NCI-H1436 (cell line): ENCODE data around the gene TRIP12.
"Not testable (repeated sequence)": the region's sequence is repeated elsewhere in the genome, so short reads cannot be mapped to it uniquely, and the experiment has no call there.

Experiments
- DNase-seq: peaks from one replicate; lab custom pipeline; 2025; lab: John Stamatoyannopoulos, UW

Gene TRIP12

GRCh38 chr2:229920011-229920641, 1.7 kb downstream of the TRIP12 start:
- DNase-seq = no peak

- DNase-seq = no peak
Measured at GRCh38 chr2:229917793-229918192, 4.0 kb downstream of the TRIP12 start.

- no peak for DNase-seq
Measured at GRCh38 chr2:229914171-229914570, 7.6 kb downstream of the TRIP12 start.

DNA sequence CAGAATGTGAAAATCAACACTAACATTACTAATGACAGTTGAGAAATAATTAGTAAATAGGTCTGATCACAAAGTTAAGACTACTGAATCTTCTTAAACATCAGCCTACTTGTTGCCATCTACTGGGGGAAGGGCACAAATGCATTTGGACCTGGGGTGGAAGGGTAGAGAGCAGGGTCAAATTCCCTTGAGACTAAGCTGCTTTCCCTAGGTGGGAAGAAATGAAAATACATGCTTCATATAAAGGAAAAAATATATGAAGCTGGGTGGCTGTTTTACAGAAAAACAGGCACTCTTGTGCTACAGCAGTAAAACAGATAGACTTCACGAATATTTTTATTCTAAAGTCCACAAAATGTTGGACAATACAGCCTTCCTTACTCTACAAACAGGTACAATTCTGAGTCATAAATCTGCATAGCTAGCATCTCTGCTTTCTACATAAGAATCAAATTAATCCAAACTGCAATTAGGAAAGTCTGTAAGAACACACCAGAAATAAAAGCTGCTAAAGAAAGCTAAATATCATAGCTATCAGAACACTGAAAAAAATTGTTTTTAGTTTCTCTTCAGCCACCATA, 10.9 kb downstream of the TRIP12 start:
- peak; percentile 6 for DNase-seq

GRCh38 chr2:229910147-229910831, 11.5 kb downstream of the TRIP12 start:
- DNase-seq = no peak

DNA sequence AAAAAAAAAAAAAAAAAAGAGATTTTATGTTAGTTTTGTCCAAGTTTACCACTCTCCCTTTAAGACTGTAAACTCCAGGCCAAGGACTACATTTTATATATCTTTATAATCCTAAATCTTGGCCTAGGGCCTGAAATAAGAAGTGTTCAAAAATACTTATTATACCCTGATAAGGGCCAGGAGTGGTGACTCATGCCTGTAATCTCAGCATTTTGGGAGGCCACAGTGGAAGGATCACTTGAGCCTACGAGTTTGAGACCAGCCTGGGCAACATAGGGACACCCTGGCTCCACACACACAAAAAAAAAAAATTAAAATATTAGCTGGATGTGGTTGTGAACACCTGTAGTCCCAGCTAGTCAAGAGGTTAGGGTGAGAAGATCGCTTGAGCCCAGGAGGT, 12.7 kb downstream of the TRIP12 start:
- DNase-seq = no peak

DNA sequence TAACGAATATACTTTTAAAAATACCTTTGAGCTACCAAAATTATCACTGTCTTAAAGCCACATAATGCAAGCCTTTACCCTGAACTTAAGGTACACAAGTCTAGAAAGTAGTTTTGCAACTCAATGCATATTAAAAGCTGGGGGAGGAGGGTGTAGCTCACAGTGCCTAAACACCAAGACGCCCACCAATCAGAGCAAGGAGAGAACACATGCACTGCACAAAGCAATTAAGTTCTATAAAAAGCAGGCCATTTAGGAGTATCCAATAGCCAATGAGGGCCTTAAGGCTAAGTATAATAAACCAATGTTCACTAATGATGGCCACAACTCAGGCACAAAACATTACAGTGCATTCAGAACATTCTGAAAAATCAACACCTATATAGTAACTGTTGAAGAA, 16.2 kb downstream of the TRIP12 start:
- DNase-seq = no peak

DNA sequence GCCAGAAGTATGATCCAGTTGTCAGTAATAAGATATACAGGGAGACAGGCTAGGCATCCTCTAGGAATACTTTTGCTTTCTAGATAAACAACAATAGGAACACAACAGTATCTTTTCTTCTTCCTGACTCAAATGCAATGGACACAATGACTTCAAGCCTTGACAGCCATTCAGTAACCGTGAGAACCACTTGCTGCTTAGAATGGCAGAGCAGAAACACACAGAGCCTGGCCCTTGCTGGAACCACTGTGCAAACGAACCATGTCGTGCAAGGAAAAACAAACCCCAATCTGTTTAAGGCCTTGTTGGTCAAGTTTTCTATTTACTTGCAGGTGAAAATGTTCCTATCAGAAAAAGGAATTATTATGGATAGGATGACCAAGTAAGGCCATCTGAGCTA, 18.8 kb downstream of the TRIP12 start:
- DNase-seq = no peak

DNA sequence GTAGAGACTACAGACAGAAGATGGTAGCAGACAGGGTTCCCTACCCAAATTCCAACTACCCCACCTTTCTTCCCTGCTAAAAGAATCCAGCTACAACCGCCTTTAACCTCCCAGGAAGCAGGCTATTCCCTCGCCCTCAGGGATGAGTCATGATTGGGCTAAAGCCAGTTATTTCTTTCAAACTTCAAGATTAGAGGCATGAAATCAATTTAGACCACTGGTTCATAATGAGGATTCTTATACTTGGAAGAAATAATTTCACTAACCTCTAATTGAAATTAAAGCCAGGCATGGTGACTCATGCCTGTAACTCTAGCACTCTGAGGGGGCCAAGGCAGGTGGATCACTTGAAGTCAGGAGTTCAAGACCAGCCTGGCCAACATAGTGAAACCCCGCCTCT, 20.0 kb downstream of the TRIP12 start:
- no peak for DNase-seq

DNA sequence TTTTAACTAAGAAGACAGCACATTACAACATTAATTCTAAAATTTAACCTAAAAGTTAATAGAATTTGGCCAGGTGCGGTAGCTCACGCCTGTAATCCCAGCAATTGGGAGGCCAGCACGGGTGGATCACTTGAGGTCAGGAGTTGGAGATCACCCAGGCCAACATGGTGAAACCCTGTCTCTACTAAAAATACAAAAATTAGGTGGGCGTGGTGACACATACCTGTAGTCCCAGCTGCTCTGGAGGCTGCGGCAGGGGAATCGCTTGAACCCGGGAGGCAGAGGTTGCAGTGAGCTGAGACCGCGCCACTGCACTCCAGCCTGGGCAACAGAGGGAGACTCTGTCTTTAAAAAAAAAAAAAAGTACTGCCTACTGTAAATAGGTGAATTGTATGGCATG, 21.3 kb downstream of the TRIP12 start:
- DNase-seq = not testable (repeated sequence)

DNA sequence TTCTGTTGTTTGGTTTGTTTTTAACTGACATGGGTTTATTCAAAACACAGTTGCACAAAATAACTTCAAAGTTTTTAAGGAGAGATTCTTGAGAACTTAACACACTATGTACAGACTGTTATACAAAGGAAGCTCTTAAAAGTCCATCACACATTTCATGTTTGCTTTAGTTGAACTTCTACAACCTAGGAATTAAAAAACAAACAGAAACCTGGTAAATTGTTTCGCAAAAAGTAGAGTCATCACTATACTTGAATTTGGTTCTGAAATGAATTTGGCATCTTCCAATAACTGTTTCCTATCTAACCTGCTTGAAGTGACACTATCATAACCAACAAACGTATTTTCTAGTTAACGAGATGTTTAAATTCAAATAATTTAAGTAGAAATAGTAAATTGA, 21.8 kb downstream of the TRIP12 start:
- no peak for DNase-seq

GRCh38 chr2:229899604-229900003, 22.2 kb downstream of the TRIP12 start:
- no peak for DNase-seq

- no peak for DNase-seq
Measured at GRCh38 chr2:229896857-229897256, 25.0 kb downstream of the TRIP12 start.

GRCh38 chr2:229889023-229889422, 32.8 kb downstream of the TRIP12 start:
- no peak for DNase-seq

GRCh38 chr2:229888031-229888430, 33.8 kb downstream of the TRIP12 start:
- DNase-seq = no peak

GRCh38 chr2:229887441-229887840, 34.4 kb downstream of the TRIP12 start:
- no peak for DNase-seq

- no peak for DNase-seq
Measured at GRCh38 chr2:229884775-229885699, 36.8 kb downstream of the TRIP12 start.

DNA sequence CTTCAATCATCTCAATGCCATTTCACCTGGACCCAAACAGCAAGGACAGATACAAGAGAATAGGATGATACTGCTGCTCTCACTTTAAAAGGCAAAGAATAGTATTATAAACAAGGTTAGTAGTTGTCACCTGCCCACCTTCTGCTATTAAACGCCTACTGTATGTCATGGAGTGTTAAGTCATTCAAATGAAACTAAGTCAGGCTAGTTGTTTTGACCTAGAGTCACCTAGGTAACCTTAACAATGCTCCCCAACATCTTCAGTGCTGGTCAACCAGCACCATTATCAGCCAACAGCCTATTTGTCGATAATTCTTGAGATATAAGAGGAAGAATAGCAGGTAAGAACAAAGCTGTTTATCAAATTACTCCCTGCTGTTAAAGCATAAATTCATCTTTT, 39.2 kb downstream of the TRIP12 start:
- DNase-seq = no peak

GRCh38 chr2:229880892-229881586, 40.8 kb downstream of the TRIP12 start:
- DNase-seq = no peak

- DNase-seq = no peak
Measured at GRCh38 chr2:229879191-229879950, 42.4 kb downstream of the TRIP12 start.

GRCh38 chr2:229875549-229875948, 46.3 kb downstream of the TRIP12 start:
- DNase-seq = no peak
